Measurements from ENCODE around the gene CXCR5.

Gene CXCR5

GRCh38 chr11:118908901-118909618 is 25.4 kb downstream of the CXCR5 start (continued):
- TF ChIP-seq KLF10 (tag by site-specific recombination; IDR thresholded peaks at IDR 0.05) (peak; percentile 61; the same call in 1 of the 2 replicates), ZNF404 (tag by site-specific recombination; IDR thresholded peaks at IDR 0.05) (no peak), ZSCAN16 (tag by site-specific recombination; IDR thresholded peaks at IDR 0.05) (no peak), ZNF544 (tag by site-specific recombination; IDR thresholded peaks at IDR 0.05) (no peak), GFI1B (tag by site-specific recombination; IDR thresholded peaks at IDR 0.05) (peak; percentile 64), ZNF138 (tag by site-specific recombination; IDR thresholded peaks at IDR 0.05; ENCODE audit: borderline replicate concordance) (no peak), ZNF426 (tag by site-specific recombination; IDR thresholded peaks at IDR 0.05) (no peak), ZNF626 (tag by site-specific recombination; IDR thresholded peaks at IDR 0.05) (no peak), ZNF2 (tag by site-specific recombination; IDR thresholded peaks at IDR 0.05) (no peak), ZNF514 (tag by site-specific recombination; IDR thresholded peaks at IDR 0.05) (no peak), ZNF677 (tag by site-specific recombination; IDR thresholded peaks at IDR 0.05) (no peak), ZBTB1 (tag by site-specific recombination; IDR thresholded peaks at IDR 0.05) (no peak), MEIS1 (CRISPR knock-in tag; IDR thresholded peaks at IDR 0.05; ENCODE audit: borderline replicate concordance) (no peak), SP2 (tag by site-specific recombination; IDR thresholded peaks at IDR 0.05) (peak; percentile 21; the same call in 1 of the 2 replicates), ZNF274 (IDR thresholded peaks at IDR 0.05; ENCODE audit: low read length) (no peak), ZNF274 (tag by site-specific recombination; IDR thresholded peaks at IDR 0.05; ENCODE audit: borderline replicate concordance) (no peak), ZNF155 (tag by site-specific recombination; IDR thresholded peaks at IDR 0.05) (no peak), KLF8 (tag by site-specific recombination; IDR thresholded peaks at IDR 0.05) (no peak), ZFP3 (tag by site-specific recombination; IDR thresholded peaks at IDR 0.05; ENCODE audit: low read depth) (no peak), ZNF423 (tag by site-specific recombination; IDR thresholded peaks at IDR 0.05) (peak; percentile 50; the same call in 1 of the 2 replicates), ZBTB20 (tag by site-specific recombination; IDR thresholded peaks at IDR 0.05) (peak; percentile 50), ZNF530 (tag by site-specific recombination; IDR thresholded peaks at IDR 0.05; ENCODE audit: low read depth) (no peak), ZNF837 (tag by site-specific recombination; IDR thresholded peaks at IDR 0.05) (no peak), ZNF585B (tag by site-specific recombination; IDR thresholded peaks at IDR 0.05) (no peak), SCRT2 (tag by site-specific recombination; IDR thresholded peaks at IDR 0.05) (no peak), ZNF596 (tag by site-specific recombination; IDR thresholded peaks at IDR 0.05) (no peak), ATF2 (tag by site-specific recombination; IDR thresholded peaks at IDR 0.05; ENCODE audit: low read depth) (no peak), IKZF3 (tag by site-specific recombination; IDR thresholded peaks at IDR 0.05) (peak; percentile 47), ZNF629 (tag by site-specific recombination; IDR thresholded peaks at IDR 0.05) (0 out of 2 replicates have a peak, but pooled peaks have one; percentile 31), EGR2 (tag by site-specific recombination; IDR thresholded peaks at IDR 0.05; ENCODE audit: low read depth) (no peak), ZNF146 (tag by site-specific recombination; IDR thresholded peaks at IDR 0.05) (no peak), ZNF266 (tag by site-specific recombination; IDR thresholded peaks at IDR 0.05; ENCODE audit: low read depth) (no peak), ELK4 (IDR thresholded peaks at IDR 0.05; ENCODE audit: borderline replicate concordance, low read depth, low read length) (no peak), ZNF513 (tag by site-specific recombination; IDR thresholded peaks at IDR 0.05) (no peak), ZBTB7A (tag by site-specific recombination; IDR thresholded peaks at IDR 0.05; ENCODE audit: low read depth) (no peak), BCL11A (tag by site-specific recombination; IDR thresholded peaks at IDR 0.05; ENCODE audit: low read depth) (no peak), ZBTB17 (tag by site-specific recombination; IDR thresholded peaks at IDR 0.05) (peak; percentile 83), ZNF398 (tag by site-specific recombination; IDR thresholded peaks at IDR 0.05) (peak; percentile 90)
